IPS-18c (cell line): ENCODE measurements around the gene TMC5.
"Not testable (repeated sequence)": the region's sequence is repeated elsewhere in the genome, so short reads cannot be mapped to it uniquely, and the experiment has no call there.

Experiments used
- H3K4me3 ChIP-seq: 2 replicates; pipeline ENCODE4 v1.7.0; 2013; ENCODE audit warnings: low read depth, mild to moderate bottlenecking, low read length, moderate library complexity; ENCODE audit not compliant: insufficient read depth
- H3K9me3 ChIP-seq: one replicate; pipeline ENCODE4 v1.6.1; 2013; ENCODE audit warnings: mild to moderate bottlenecking, low read length, moderate library complexity; ENCODE audit not compliant: control insufficient read depth, insufficient read depth

The TMC5 gene

GRCh38 chr16:19542138-19542821, 124.6 kb downstream of the TMC5 start:
- no peak overlapping the region for H3K4me3 ChIP-seq
- H3K9me3 ChIP-seq, result no peaks in the 10 kb centered on the region

- H3K4me3 ChIP-seq, H3K9me3 ChIP-seq: not testable (repeated sequence)
Measured at GRCh38 chr16:19543278-19543996, 125.8 kb downstream of the TMC5 start.

DNA sequence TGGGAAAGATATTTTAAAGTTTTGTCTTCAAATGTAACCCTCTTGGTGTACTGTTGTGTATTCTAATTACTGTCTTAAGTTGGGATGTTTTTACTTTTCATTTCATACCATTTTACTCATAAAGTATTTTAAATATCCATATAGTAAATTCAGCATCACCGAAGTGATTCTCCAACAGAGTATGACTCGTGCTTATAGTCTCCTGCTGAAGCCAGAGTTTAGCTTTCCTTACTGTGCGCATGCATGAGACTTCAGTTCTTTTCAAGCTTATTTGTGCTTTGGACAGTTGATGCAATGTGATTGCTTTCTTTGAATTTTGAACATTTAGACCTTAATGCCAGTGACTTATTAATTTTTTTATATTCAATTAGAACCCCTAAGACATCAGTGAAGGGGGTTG, 130.5 kb downstream of the TMC5 start:
- Histone ChIP-seq H3K4me3 (no peak overlapping the region), H3K9me3 (no peaks in the 10 kb centered on the region)
